Activated CD4-positive, CD25-positive, alpha-beta regulatory T cell treated with anti-CD3 and anti-CD28 coated beads, Interleukin-2, amount 50 U/mL, for 24 hours (primary cell): Measurements from ENCODE around the gene PLXNB1.
"Not testable (repeated sequence)": the region's sequence is repeated elsewhere in the genome, so short reads cannot be mapped to it uniquely, and the experiment has no call there.

Source experiments
- ATAC-seq, 2 donors: fragments of 150-1000 bp; cut with Tn5 transposase; one replicate each; pipeline ENCODE4 v1.10.0; 2021; ENCODE audit warnings: mild to moderate bottlenecking in 1 of 2, moderate library complexity in 1 of 2

Gene PLXNB1

DNA sequence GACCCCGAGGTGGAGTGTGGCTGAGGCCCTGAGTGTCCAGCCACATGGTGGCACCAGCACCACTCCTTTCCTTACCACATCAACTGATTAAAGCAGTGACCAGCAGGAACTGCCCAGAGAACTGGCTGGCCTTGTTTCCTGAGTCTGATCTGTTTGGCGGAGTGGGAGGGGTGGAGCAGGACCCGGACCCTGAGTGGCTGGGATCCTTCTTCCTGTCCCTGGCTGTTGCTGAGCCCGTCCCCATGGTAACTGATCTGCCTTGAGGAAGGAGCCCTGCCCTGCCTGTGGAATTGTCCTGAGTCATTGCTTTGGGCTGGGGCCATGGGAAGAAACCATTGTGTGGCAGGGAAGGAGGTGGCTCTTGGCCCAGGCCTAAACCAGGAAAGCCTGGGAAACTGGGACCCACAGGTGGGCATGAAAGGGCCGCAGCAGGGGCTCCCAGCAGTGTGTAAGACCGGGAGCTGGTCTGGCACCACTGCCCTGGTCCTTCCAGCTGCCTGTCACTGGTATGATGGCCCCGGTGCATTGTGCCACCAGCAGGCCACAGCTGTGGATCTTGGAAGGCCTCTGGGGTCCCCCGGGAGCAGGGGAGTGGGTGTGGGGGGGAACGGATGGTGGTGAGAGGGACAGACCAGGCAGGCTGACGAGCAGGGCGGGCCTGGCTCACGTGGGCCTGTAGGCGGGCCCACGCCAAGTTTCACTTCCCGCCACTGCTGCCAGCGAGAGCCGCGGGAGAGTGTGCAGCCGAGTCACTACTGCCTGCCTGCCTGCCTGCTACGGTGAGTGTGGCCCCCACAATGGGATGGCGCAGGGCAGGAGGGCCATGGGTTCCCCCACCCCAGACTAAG is 35.9 kb upstream of the PLXNB1 start:
- ATAC-seq = peak; percentile 96 to 97

GRCh38 chr3:48465237-48465530 is 35.3 kb upstream of the PLXNB1 start:
- no peak for ATAC-seq

GRCh38 chr3:48464713-48465221 is 34.9 kb upstream of the PLXNB1 start:
- ATAC-seq = no peak

- ATAC-seq = no peak
Observed at GRCh38 chr3:48463703-48464102, 33.8 kb upstream of the PLXNB1 start.

- not testable (repeated sequence) for ATAC-seq
Observed at GRCh38 chr3:48461767-48462166, 31.9 kb upstream of the PLXNB1 start.

DNA sequence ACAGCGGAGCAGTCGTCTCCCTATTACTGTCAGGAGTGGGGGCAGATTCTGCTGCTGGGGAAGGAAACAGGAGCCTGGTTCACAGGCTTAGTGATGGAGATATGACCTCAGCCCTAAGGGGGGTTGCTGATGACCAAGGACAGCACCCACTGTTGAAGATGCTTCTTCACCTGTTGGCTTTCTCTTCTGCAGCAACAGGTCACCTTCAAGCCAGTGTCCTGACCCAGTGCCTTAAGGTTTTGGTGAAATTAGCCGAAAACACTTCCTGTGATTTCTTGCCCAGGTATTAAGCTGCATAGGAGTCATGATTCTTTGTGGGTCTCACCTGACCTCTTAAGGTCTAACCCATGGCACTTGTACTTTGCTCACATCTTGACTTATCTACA is 30.6 kb upstream of the PLXNB1 start:
- no peak for ATAC-seq

- ATAC-seq = no peak
Observed at GRCh38 chr3:48459773-48460516, 30.1 kb upstream of the PLXNB1 start.

DNA sequence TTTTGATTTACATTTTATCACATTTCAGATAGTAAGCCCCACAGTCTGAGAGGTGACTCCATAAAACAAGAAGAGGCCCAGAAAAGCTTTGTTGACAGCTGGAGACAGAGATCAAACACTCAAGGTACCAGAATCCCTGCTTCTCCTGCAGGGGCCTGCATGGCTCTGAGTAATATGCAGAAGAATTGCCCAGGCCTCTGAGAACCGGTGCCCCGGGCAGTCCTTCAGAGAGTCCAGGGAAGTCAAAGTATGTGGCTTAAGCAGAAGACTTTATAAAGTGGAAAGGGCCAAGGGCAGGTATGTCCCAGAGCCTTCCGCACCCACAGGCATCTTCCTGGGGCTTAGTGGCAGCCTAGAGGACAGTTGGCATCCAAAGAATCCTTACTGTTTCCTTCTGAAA is 29.4 kb upstream of the PLXNB1 start:
- no peak for ATAC-seq

GRCh38 chr3:48456456-48456855 is 26.6 kb upstream of the PLXNB1 start:
- no peak for ATAC-seq

DNA sequence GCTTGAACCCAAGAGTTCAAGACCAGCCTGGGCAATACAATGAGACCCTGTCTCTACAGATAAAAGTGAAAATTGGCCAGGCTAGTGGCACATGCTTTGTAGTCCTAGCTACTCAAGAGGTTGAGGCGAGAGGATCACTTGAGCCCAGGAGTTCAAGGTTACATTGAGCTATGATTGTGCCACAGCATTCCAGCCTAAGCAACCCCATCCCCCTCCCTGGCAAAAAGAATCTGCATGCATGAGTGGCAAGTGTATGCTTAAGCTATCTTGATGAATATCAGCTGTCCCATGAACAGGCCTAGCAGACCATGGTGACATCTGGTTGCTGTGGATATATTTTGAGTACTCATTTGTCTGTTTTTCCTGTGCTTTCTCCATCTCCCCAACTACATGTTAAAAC is 21.4 kb upstream of the PLXNB1 start:
- no peak for ATAC-seq

DNA sequence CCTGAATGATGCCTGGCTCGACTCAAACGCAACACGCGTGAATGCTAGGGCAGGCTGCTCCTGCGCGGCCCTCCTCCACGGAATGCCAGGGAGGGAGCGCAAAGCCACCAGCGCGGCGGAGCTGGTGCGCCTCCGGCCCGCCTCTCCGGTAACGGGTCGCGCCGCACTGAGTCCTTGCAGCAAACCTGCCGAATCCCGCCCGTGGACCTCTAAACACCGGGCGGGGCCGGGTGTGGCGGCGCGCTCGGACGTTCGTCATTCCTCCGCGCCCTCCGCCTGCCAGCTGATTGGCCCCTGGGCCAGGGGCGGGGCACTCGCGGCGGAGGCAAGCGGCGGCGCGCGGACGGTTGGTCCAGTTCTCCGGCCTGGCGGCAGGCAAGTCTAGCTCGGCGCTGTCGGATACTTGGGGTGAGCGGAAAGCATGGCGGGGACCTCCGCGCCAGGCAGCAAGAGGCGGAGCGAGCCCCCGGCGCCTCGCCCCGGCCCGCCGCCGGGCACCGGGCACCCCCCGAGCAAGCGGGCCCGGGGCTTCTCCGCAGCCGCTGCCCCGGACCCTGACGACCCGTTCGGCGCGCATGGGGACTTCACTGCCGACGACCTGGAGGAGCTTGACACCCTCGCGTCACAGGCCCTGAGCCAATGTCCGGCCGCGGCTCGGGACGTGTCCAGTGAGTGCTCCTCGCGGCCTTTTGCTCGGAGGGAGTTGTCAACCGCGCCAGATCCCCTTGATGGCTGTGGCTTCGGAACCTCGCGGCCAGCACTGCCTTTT is 16.7 kb upstream of the PLXNB1 start, which contains the start of gene ATRIP:
TSS of gene ATRIP (plus strand) at position 313 of the 769 bp plus-strand sequence. CDS start at position 422, 109 bp downstream.
- peak; percentile 99 for ATAC-seq

GRCh38 chr3:48446043-48446424 is 16.1 kb upstream of the PLXNB1 start:
- no peak for ATAC-seq

- no peak for ATAC-seq
Observed at GRCh38 chr3:48445277-48445882, 15.5 kb upstream of the PLXNB1 start.

DNA sequence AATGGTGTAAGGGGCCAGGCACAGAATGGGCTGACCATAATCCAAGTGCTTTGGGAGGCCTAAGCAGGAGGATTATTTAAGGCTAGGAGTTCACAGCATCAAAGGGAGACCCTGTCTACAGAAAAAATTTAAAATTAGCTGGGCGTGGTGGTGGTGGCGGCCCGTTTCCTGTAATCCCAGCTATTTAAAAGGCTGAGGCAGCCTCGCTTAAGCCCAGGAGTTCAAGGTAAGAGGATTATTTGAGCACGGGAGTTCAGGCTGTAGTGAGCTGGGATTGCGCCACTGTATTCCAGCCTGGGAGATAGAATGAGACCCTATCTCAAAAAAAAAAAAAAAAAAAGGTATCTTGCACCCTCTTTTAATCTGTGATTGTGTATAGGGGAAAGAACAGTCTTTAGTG is 12.1 kb upstream of the PLXNB1 start:
- no peak for ATAC-seq

GRCh38 chr3:48440590-48440958 is 10.7 kb upstream of the PLXNB1 start:
- ATAC-seq = no peak

- peak; percentile 97 to 99 for ATAC-seq
Observed at GRCh38 chr3:48439820-48440589, 10.1 kb upstream of the PLXNB1 start, which contains the start of the genes CCDC51 and TMA7. Gene CCDC51 (minus strand): TSS chr3:48440119. CDS start chr3:48435128, 4,991 bp downstream. Gene TMA7 (plus strand): TSS chr3:48440257. CDS start chr3:48440297, 40 bp downstream.

GRCh38 chr3:48437812-48438211 is 7.9 kb upstream of the PLXNB1 start:
- no peak for ATAC-seq

- ATAC-seq = no peak
Observed at GRCh38 chr3:48436855-48437254, 7.0 kb upstream of the PLXNB1 start.

GRCh38 chr3:48436477-48436787 is 6.5 kb upstream of the PLXNB1 start:
- no peak for ATAC-seq

DNA sequence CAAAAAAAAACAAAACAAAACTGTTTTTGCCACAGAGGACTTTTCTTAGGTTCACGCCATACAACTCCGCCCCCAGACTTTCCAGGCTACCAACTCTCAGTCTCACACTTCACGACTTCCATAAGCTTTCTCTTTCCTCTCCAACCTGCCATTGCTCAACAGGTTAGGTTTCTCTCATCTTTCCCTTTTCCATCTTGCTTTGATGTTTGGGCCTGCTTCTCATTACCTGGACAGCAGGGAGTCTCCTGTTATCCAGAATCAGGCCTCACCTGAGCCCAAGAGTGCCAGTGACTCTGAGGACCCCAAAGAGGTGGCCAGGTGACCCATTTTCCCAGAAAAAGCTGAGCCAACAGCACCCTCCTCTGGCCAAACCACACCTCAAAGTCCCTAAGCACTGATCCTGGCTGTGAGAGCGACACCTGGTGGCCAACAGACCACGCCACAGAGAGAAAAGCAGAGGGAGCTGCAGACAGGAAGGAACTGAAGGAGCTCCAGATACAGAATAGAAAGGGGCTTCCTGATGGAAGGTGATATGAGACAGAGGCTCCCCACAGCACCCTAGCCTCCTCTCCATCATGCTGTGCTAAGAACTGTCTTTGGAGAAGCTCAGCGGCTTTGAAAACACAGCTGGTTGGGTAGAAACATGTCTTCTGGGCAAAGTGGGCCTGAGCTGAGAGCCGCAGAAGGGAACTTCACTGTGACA is 6.0 kb upstream of the PLXNB1 start:
- peak in 1 of 2 donors; percentile 27 for ATAC-seq

- ATAC-seq = no peak
Observed at GRCh38 chr3:48435223-48435595, 5.3 kb upstream of the PLXNB1 start.
